ENCODE data around the gene TPM2.

TPM2 gene

DNA sequence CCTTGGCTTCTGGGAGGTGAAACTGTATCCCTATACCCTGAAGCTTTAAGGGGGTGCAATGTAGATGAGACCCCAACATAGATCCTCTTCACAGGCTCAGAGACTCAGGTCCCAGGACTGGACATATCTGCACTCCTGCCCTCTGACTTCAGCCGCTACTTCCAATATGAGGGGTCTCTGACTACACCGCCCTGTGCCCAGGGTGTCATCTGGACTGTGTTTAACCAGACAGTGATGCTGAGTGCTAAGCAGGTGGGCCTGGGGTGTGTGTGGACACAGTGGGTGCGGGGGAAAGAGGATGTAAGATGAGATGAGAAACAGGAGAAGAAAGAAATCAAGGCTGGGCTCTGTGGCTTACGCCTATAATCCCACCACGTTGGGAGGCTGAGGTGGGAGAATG is 10.6 kb downstream of the TPM2 start:
- no peak for DNase-seq (ENCODE audit: low spot score)

GRCh38 chr9:35675732-35676392 is 13.9 kb downstream of the TPM2 start:
- no peak for DNase-seq (ENCODE audit: low spot score)

- DNase-seq (ENCODE audit: low spot score), result no peak
These were observed 14.5 kb downstream of the TPM2 start for GRCh38 chr9:35675204-35675603.

- no peak for DNase-seq (ENCODE audit: low spot score)
These were observed 15.7 kb downstream of the TPM2 start for GRCh38 chr9:35674025-35674361.

GRCh38 chr9:35673132-35674024 is 16.3 kb downstream of the TPM2 start, which contains the start of gene CA9:
TSS of gene CA9 (plus strand) at chr9:35673928. CDS start at chr9:35673960, 32 bp downstream.
- DNase-seq (ENCODE audit: low spot score), result no peak

- no peak for DNase-seq (ENCODE audit: low spot score)
These were observed 20.2 kb downstream of the TPM2 start for GRCh38 chr9:35669331-35670145.

DNA sequence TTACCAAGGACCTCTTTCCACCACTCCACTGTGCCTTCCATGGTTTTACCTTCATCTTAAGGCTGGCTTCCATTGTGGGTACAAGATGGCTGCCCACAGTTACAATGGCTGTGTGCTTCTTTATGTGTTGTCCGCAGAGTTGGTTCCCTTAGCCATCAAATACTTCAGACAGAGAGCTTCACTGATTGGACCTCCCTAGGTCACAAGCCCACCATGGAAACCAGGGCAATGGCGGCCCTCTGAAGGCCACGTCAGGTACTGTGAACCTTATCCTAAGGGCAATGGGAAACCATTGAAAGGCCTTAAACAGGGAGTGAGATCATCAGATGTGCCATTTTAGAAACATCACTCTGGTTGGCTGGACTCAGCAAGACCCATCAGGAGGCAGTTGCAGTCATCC is 21.8 kb downstream of the TPM2 start:
- DNase-seq (ENCODE audit: low spot score), result no peak

DNA sequence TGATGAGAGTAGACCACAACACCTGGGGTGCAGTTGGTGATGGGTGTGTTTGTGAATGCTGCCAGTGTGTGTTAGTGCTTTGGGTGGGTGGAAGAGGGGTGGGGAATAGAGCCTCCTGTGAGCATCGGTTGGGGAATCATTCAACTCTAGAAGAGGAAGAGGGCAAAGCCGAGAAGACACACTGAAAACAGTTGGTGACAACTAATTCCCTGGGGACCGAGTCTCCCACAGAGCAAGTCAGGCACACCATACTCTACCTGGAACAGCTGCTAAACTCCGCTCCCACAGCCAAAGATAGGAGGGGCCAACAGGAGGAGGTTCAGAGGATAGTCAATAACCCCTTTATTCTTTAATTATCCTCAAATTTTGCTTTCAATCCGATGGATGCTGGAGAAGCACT is 23.2 kb downstream of the TPM2 start:
- no peak for DNase-seq (ENCODE audit: low spot score)

DNA sequence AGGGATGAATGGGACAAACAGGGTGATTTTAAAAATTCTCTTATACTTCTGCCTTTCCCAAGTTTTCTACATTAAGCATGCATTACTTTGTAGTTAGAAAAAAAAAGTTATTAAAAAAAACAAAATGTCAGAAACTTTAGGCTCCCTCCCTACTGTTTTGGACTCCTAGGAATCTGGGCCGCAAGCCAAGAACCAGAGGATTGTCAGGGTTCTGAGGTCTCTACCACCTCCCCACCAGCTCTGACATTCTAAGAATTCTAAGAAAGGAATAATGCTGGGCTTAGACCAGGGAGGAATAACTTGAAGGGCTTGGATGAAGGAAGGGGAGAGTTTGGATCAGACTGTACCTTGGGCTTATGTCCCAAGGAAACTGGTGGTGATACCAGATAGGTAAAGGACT is 23.7 kb downstream of the TPM2 start:
- peak; percentile 80 for DNase-seq (ENCODE audit: low spot score)

DNA sequence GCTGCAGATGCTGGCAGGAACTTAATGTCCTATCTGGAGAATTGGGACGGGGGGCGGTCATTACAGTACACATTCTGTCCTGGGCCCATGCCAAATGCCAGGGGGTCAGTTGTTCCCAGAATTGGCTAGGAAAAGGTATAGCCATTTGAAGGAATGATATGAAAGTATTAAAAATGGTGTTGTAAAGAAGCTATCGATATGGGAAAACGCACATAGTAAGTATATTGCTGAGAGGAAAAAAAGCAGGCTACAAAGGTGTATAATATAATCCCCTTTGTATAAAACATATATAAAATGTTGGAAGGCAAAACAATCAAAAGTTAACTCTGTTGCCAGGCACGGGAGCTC is 24.3 kb downstream of the TPM2 start:
- DNase-seq (ENCODE audit: low spot score), result no peak

- DNase-seq (ENCODE audit: low spot score), result peak; percentile 93
These were observed 24.9 kb downstream of the TPM2 start, which contains the start of gene ARHGEF39 for GRCh38 chr9:35664531-35665470. TSS of gene ARHGEF39 (minus strand) at chr9:35665195. CDS start at chr9:35665169, 26 bp downstream.

DNA sequence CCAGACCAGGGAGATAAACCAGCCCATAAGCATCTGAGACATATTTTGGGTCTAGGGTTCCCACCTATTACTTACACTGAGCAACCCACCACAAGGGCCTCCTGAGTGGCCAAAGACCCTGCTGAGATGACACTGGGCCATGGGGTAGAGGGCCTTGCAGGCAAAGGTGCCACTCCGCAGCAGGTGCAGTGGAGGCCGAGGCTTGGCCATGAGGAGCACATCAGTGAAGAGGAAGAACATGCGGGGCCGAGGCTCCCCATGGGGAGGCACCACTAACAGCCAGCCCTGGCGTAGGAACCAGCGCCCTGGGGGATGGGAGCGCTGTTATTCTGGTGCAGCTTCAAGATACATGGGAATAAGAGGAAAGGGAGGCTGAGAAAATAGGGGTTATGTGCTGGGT is 27.3 kb downstream of the TPM2 start:
- no peak for DNase-seq (ENCODE audit: low spot score)

DNA sequence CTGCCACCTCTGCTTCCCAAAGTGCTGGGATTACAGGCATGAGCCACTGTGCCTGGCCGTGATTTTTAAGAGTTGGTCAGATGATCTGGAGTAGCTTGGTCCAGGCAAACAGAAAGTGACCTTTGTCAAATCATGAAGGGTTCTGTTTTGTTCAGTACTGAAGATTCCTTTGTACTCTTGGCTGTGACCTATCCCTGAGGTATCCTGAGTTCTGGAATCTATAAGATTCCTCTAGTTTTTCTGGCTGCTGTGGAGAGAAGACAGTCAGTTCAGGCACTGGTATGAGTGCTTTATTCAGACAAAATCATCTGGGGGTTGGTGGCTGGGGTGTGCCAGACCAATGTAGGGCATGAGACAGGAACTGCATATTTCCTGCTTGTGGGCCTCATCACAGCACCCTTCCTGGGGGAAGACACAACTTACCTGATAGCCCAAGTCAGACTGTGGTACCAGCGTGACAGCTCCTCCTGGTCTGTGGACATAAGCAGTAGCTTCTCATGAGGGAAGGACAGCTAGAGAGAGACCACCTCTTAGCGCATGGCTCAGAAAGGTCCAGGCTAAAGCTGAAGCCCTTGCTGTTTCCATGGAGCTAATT is 27.9 kb downstream of the TPM2 start:
- no peak for DNase-seq (ENCODE audit: low spot score)

DNA sequence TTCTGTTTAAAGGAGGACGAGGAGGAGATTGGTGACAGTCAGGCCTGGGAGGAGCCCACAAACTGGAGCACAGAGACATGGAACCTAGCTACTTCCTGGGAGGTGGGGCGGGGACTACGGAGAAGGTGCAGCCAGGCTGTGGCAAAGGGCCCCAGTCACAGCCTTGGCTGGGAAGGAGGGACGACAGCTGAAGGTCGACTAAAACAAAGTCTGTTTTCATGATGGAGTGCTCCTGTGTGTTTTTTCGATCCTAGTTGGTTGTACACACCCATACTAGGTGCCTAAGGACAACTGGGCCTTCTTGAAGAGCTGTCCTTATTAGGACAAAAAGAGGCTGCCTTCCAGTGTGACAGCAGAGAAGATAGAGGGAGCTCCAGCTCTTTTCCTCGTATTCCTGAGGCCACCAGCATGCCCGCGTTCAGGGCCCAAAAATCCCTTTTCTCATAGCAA is 28.7 kb downstream of the TPM2 start:
- DNase-seq (ENCODE audit: low spot score), result no peak

GRCh38 chr9:35659340-35659739 is 30.4 kb downstream of the TPM2 start:
- DNase-seq (ENCODE audit: low spot score), result peak; percentile 81

GRCh38 chr9:35658968-35659220 is 30.8 kb downstream of the TPM2 start:
- DNase-seq (ENCODE audit: low spot score), result no peak

DNA sequence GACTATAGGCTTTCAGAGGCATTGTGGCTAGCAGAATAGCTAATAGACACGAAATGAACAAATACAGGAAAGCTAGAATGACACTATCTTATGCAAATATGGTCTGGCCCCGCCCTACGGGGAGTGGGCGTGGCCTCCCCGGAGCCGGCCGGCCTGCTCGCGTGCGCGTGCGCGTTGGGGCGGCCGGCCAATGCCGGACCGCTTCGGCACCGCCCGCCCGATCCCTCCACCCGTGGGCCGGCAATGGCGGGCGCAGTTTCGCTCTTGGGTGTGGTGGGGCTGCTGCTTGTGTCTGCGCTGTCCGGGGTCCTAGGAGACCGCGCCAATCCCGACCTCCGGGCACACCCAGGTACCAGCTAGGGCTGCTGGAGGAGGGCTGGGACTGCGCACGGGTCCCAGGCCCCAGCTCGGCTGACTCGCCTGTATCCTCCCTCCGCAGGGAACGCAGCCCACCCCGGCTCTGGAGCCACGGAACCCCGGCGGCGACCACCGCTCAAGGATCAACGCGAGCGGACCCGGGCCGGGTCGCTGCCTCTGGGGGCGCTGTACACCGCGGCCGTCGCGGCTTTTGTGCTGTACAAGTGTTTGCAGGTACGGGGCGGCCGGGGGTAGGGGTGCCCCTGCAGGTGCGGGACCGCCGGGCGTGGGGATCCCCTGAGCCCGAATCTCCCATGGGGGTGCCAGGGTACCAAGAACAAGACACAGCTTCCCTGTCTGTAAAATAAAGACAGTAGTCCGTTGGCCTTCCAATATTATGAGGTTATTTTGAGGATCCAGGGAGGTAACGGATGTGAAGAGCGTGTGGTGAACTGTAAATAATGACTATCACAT is 31.4 kb downstream of the TPM2 start, which contains the start of gene CCDC107:
CCDC107 (plus strand) TSS at position 156 of the 831 bp plus-strand sequence; CDS start at position 244, 88 bp downstream.
- DNase-seq (ENCODE audit: low spot score), result peak; percentile 94

DNA sequence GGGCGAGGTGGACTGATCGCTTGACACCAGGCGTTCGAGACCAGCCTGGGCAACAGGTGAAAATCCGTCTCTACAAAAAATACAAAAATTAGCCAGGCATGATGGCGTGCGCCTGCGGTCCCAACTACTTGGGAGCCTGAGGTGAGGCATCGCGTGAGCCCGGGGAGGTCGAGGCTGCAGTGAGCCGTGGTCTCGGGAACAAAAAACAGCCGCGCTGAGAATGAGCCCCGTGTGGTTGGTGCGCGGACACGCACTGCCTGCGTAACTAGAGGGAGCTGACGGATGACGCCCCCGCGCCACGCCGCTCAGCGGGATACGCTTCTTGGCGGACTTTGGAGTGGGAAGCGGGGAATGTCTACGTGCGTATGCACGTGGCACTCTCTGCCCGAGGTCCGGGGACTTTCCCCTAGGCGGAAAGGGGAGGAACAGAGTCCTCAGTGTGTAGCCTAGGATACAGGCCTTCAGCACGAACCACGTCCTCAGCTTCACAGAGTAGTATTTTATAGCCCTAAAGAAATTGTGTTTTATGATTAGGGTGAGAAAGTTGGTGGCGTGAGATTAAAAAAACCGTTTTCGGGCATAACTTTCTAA is 32.1 kb downstream of the TPM2 start, which contains the start of gene RMRP:
RMRP (minus strand) TSS at position 474 of the 591 bp plus-strand sequence.
- DNase-seq (ENCODE audit: low spot score), result peak; percentile 97

DNA sequence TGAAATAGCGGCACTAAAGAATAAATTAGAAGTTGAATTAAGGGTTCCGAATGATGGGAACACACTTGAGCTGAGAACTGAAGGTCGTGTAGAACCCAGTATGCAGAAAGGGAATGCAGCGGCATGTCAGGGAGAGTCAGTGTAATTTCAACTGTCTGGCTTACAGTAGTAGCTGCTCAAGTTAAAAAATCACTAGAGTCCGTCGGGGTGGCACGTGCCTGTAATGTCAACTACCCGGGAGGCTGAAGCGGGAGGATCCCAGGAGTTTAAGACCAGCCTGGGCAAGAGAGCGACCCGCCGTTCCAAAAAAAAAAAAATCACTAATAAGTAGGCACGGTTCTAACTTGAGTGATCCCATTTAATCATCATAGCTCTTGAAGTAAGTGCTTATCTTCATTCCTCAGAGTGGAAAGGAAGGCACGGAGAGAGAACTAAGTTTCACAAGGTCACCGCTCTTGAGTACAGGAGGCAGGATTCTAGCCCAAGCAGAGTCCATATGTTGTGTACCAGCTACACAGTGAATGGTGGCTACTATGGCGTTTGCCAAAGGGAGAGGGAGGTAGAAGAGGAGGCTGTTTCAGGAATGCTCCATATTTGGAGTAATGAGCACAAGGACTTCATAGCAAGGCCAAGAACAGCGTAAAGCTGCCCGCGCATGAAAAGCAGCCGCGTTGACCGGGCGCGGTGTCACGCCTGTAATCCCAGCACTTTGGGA is 32.7 kb downstream of the TPM2 start:
- DNase-seq (ENCODE audit: low spot score), result no peak
